Measurements from ENCODE around the gene PRLH.
A peak's percentile ranks its signal among the peaks of the same experiment; 100 is the strongest.
"Not testable (repeated sequence)": the region's sequence is repeated elsewhere in the genome, so short reads cannot be mapped to it uniquely, and the experiment has no call there.

The PRLH gene

GRCh38 chr2:237602409-237602808, 36.0 kb downstream of the PRLH start:
- DNase-seq, result no peak

- no peak for DNase-seq
Measured at GRCh38 chr2:237603049-237603717, 36.8 kb downstream of the PRLH start.

GRCh38 chr2:237603718-237604362, 37.5 kb downstream of the PRLH start:
- DNase-seq, result peak; percentile 26 to 43

- DNase-seq, result no peak
Measured at GRCh38 chr2:237604391-237604790, 38.0 kb downstream of the PRLH start.

GRCh38 chr2:237604960-237605359, 38.6 kb downstream of the PRLH start:
- DNase-seq, result no peak

- not testable (repeated sequence) for DNase-seq
Measured at GRCh38 chr2:237606522-237606921, 40.1 kb downstream of the PRLH start.

- no peak for DNase-seq
Measured at GRCh38 chr2:237612527-237613357, 46.4 kb downstream of the PRLH start.

- DNase-seq, result no peak
Measured at GRCh38 chr2:237613679-237614078, 47.3 kb downstream of the PRLH start.

- DNase-seq, result no peak
Measured at GRCh38 chr2:237614151-237614720, 47.9 kb downstream of the PRLH start.

GRCh38 chr2:237615631-237616249, 49.4 kb downstream of the PRLH start:
- no peak for DNase-seq

GRCh38 chr2:237616373-237616733, 50.0 kb downstream of the PRLH start:
- DNase-seq, result no peak
